Stimulated activated CD4-positive, alpha-beta T cell treated with anti-CD3 and anti-CD28 coated beads, TNF-alpha, amount 100 ng/mL, for 24 hours (primary cell): ENCODE results near the gene LHFPL6.

Source experiments
- DNase-seq, 3 experiments: peaks; one replicate each; pipeline ENCODE4 v3.0.0-alpha.2; 2020; ENCODE audit warnings: low read depth in 3 of 3

Gene LHFPL6

DNA sequence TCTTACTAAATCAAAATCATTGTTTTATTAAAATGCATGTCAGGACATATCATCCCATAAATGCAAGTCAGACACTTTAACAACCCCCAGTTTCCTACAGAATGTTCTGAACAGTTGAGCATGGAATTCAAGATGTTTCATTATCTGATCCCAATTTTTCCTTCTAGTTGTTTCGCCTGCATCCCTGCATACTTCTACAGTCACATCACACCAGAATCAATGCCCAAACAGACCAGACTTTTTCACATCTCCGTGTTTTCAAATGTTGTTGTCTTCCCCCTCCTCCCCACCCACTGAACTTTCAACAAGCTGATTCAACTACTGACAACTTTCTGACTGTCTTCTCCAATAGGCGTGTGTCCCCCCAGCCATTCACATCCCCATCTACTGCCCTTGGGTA is 48.6 kb downstream of the LHFPL6 start:
- no peak for DNase-seq

DNA sequence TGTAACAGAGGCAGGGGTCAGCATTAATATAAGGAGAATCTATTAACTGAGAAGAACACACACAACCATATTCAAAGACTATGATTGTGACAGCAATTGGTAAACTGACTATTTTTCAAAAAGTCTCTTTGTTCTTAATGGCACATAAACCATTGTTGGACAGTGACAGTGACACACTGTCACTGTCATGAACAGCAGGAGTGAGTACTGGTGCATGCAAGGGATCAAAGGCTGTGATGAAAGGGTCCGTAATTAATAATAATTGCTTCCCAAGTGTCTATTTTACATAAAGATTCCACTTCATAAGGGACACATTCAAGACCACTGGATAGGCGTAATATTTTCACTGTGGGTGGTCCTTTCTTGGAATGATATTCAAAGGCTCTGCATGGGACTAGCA is 50.7 kb downstream of the LHFPL6 start:
- DNase-seq, result no peak

GRCh38 chr13:39550931-39551330 is 52.1 kb downstream of the LHFPL6 start:
- DNase-seq, result no peak

GRCh38 chr13:39547108-39547507 is 55.9 kb downstream of the LHFPL6 start:
- no peak for DNase-seq

- no peak for DNase-seq
Measured at GRCh38 chr13:39542361-39542760, 60.6 kb downstream of the LHFPL6 start.

DNA sequence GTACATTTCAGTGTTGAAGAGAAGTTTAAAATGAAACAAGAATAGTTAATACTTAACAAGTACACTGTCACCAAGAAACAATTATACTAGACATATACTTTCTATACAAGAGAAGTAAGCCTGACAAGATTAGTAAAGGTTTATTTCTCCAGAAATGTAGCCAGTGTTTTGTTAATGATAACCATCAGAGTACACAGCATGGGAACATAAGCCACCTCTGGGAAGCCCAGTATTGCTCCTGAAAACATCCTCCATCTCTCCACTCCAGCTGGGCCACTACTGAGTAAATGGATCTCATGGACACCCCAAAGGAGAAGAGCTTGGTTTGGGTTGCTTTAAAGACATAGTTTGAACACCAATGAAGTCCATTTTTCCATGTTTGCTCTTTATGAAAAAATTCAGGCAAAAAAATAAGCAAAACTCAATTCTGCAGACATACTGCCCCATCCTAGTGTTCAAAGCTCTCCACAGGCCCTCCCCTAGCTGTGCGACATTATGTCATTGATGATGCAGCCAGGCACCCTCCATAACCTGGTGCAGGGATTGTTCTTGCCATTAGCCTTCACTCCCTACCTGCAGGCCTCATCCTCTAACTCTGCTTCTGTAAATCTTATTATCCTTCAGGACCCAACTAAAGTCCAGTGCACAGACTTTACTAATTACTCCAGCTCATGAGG is 61.9 kb downstream of the LHFPL6 start:
- DNase-seq, result no peak

DNA sequence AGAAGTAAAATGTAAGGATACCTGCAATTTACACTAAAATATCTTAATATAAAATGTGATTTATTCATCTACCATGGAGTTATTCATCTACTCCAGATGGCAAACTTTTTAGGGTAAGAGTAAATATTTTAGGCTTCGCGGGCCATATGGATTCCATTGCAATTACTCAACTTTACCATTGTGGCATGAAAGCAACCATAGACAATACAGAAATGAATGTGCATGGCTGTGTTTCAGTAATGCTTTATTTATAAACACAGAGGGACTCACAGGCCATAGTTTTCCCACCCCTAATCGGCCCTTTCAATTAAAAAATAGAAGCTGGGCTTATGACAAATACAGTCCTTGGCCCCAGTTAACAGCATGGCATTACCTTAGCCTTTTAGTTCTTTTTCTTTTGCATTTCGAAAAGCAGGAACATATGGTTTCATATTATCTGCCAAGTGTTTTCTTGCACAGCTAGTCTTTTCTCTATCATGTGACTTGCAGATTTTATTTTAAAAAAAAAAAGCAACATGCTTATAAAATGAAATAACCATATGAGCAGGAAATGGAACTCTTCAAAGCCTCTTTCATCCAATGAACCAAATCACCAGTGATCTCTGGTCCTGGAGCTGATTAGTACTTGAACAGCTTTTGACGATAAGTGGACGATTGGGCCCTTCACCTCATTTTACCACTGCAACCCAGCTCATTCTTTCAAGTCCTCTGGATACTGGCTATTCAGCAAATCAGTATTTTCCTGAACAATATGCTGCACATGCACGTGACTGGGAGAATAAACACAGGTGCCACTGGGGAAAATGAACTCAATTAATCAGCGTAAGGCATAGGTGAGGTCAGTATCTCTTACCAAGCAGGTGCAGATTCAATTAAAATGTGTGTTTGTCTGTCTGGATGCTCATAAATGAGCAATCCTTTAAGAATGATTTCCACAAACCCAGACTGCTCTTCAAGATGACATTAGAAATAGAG is 63.9 kb downstream of the LHFPL6 start:
- no peak for DNase-seq

DNA sequence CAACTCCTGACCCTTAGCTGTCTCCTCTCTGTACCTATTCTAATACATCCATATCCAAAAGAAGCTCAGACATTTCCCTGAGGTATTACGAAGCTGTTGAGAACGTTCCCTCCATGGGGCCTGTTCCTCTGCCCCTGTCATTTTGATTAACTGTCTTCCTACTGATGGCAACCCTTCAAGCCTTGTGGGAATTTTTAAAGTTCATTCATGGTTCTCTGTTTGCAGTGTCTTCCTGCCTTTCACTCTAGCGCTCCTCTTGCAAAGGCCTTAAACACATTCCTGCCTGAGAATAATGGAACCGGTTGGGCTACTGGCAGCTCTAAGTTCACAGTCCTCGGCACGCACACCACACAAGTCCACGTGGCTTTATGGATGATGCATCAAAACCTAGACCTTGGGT is 66.1 kb downstream of the LHFPL6 start:
- no peak for DNase-seq

DNA sequence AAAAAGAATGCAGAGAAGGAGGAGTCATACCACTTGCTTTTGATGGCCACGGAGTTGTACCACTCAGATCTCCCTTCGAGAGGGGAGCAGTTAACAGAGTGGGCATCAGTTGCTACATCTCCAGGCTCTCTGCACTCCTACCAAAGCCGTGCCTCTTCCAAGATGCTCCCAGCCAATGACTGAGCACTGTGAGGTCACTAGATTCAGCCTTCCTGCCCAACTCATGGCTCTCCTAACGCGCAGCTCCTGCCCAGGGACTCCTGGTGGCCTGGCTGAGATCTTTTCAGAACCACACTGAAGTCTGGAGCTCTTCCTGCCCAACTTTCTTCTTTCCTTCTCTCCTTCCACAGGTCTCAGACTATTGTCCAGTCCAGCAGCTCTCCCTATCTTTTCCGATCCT is 66.7 kb downstream of the LHFPL6 start:
- no peak for DNase-seq

DNA sequence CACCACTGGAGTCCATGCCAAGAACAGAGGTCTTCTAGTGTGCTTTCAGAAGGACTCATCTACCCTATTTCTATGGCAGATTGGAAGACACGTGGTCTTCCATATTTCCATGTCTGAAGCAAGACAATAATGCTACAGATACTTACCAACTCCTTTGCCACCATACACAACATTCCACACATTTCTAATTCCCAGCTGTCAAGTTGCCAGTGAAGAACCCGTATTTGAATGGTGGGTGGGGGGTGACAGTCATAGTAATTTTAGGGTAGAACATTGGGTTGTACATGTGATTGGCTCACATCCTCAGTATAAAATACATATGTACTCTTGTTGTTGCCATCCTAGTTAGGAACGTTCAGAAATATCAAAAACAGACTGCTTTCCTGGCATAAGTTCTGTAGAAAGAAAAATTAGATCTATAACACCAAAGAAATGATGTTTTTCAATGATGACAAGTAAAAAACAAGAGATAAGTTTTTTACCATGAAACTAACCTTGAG is 69.3 kb downstream of the LHFPL6 start:
- DNase-seq, result no peak

- no peak for DNase-seq
Measured at GRCh38 chr13:39531646-39532045, 71.3 kb downstream of the LHFPL6 start.

GRCh38 chr13:39530916-39531315 is 72.1 kb downstream of the LHFPL6 start:
- no peak for DNase-seq

DNA sequence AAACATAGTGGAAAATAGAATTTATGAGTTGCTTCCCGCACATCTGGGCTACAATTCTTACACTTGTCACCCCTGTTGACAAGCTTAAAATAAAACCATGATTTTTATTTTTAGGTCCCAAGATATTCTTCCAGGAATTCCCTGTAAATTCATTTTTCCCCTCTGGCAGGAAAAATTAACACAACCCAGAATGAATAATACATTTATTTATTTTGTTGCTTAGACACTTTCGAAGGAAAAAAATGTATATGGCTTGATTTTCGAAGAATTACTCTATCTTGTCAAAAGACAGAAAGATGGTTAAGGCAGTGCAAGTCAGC is 74.4 kb downstream of the LHFPL6 start:
- no peak for DNase-seq

- no peak for DNase-seq
Measured at GRCh38 chr13:39527961-39528660, 74.9 kb downstream of the LHFPL6 start.

- no peak for DNase-seq
Measured at GRCh38 chr13:39527301-39527700, 75.7 kb downstream of the LHFPL6 start.

DNA sequence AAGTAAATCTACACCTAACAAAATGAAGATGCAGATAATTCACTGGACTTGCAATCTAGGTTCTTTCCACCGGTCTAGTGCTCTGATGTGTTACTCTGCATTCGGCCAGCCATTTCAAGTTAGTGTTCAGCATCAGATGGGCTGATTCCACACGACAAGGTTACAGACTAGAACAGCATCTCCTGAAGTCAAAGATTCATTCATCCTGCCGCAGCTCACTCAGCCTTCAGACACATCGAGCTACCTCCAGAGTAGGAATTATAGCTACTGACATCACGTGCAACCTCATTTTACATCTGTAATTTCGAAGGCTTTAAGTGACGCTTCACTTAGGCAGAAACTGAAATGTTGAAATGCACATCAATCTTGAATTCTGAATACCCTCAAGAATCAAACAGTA is 76.5 kb downstream of the LHFPL6 start:
- no peak for DNase-seq

DNA sequence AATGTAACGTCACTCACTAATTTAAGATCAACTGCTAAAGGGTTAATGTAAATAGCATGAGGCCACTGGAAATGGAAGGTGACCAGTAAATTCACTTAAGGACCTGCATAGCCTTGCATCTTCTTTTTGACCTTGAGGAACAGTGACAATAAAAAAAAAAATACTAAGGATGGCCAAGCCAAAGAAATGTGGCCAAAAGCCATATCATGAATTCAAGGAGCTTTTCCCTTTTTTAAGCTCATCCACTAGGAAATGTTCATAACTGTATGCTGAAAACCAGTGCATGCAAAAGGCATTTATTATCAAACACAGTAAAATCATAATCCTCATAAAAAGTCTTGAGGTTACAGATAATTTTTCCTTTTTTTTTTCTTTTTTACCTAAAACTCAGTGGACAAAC is 77.5 kb downstream of the LHFPL6 start:
- no peak for DNase-seq

DNA sequence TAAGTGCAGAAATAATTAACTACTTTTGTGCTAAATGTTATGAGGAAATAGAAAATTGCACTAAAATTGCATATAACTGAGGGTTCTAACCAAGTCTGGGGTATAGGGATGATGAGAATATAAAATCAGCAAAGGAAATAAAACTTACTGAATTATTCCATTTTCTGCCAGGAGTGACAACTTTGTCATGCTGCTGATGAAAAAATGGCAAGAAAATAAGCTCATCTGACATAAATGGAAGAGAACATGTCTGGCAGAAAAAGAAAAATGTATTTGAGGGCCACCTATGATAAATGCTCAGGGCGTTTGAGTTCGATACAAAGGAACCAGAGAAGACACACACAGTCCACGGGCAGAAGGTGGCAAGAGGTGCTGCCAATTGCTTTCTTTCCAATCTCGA is 78.2 kb downstream of the LHFPL6 start:
- DNase-seq, result no peak

DNA sequence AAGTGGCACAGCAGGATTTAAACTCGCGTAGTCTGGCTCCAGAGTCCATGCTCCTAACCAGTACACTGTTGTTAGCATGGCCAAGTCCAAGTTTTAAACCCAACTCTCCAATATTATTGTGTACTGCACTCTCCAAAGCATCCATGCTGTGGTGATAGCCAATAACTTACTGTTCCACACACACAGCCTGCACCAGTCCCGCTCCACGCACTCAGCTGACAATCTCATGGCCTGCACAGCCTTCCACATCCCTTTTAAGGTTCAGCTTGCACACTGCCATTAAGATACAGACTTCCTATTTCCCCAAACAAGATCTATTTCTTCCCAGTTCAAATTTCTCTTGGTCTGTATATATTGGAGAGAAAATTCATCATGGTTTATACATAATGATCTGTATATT is 80.7 kb downstream of the LHFPL6 start:
- no peak for DNase-seq

GRCh38 chr13:39521701-39522100 is 81.3 kb downstream of the LHFPL6 start:
- DNase-seq, result no peak

DNA sequence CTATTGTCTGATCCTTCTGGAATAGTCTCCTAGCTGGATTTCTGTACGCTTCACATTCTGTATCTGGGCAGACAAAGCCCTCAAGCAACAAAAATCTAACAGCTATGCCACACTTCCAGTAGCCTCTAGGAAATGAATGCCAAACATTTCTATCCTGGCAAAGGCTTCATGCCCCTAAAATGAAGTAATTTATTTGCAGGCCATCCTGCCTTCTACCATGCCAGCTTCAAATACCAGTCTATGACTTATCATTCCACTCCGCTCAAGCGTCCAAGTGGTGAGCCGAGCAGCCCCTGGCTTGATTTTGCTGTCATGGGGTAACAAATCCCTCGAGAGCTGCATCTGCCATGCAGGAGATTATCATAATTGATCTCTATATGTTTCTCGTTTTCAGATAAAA is 86.9 kb downstream of the LHFPL6 start:
- no peak for DNase-seq

DNA sequence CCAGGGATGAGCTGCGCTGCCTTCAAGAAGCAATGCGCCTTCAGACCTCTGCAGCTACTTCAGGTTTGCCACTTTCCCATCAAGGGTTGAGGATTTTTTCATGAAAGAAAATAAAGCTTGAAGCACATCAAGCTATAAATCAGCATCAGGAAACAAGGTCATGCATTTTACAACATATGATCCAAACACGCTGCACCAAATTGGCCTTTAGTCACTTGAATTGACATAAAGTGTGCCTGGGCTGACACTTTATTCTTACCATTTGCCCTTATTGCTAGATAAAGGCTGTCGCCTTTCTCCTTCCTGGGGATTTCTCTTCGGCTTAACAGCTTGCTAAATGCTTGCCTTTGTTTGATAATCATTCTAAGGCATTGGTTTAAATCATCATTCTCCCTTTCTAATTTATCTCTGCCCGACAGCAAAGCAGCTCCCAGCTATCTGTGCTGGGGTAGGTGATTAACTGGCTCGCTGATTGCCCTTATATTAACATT is 87.7 kb downstream of the LHFPL6 start:
- no peak for DNase-seq
